Panc1 (cell line): ENCODE results near the gene RMI1. TPM values are rescaled to one million over a fixed set of nuclear protein-coding genes. Genes with fewer than 3 reads are reported as not detected.

Source experiments
- ATAC-seq: fragments of 200-7000 bp; cut with Tn5 transposase; 2 replicates; pipeline ENCODE4 v1.9.1; 2020; ENCODE audit warnings: mild to moderate bottlenecking, moderate library complexity
- BruUV-seq: library from RNA; stranded (reverse); fragments of 400-500 nt; replicated peaks from 2 replicates; lab custom pipeline; 2021; lab: Mats Ljungman, UMichigan
- CTCF ChIA-PET: fragments of 300-600 bp; sonication (Branson Sonifier 250); formaldehyde crosslinking; loops from one replicate; lab custom pipeline; 2022; ENCODE audit warnings: antibody characterized with exemption; lab: Charles Lee
- POLR2A ChIA-PET: fragments of 300-600 bp; sonication (Branson Sonifier 250); formaldehyde crosslinking; loops from one replicate; lab custom pipeline; 2022; ENCODE audit warnings: antibody characterized with exemption; lab: Charles Lee
- DNase-seq: peaks from one replicate; pipeline ENCODE4 v3.0.0-alpha.2; 2010; ENCODE audit warnings: low read depth, low spot score
- H3K27ac ChIP-seq: 2 replicates; pipeline ENCODE4 v1.5.1; 2011; ENCODE audit warnings: mild to moderate bottlenecking, low read length, inconsistent platforms
- H3K27me3 ChIP-seq: fragments of 200-500 bp; sonication (Bioruptor generic); 2 replicates; pipeline ENCODE4 v1.6.0; 2014; ENCODE audit warnings: low read length, inconsistent platforms; ENCODE audit not compliant: control insufficient read depth, insufficient read depth
- H3K36me3 ChIP-seq: fragments of 200-500 bp; sonication (Bioruptor generic); 2 replicates; pipeline ENCODE4 v1.5.1; 2014; ENCODE audit warnings: inconsistent platforms, mild to moderate bottlenecking, low read length, moderate library complexity; ENCODE audit not compliant: control insufficient read depth, insufficient read depth
- H3K4me1 ChIP-seq: 2 replicates; pipeline ENCODE4 v1.5.1; 2011; ENCODE audit warnings: inconsistent platforms, mild to moderate bottlenecking, low read length, moderate library complexity; ENCODE audit not compliant: control insufficient read depth, insufficient read depth
- H3K4me3 ChIP-seq, 2 experiments: 2 replicates each; pipeline ENCODE4 v1.5.1; 2011 to 2012; ENCODE audit warnings: low read depth in 2 of 2, low read length in 2 of 2, mild to moderate bottlenecking in 2 of 2, inconsistent platforms in 1 of 2, moderate library complexity in 1 of 2
- H3K9me3 ChIP-seq: fragments of 200-500 bp; sonication (Bioruptor generic); 2 replicates; pipeline ENCODE4 v1.5.1; 2014; ENCODE audit warnings: low read depth, mild to moderate bottlenecking, inconsistent platforms, low read length, moderate library complexity; ENCODE audit not compliant: control insufficient read depth, insufficient read depth
- CTCF ChIP-seq: fragments of 450-650 bp; IDR thresholded peaks from 2 replicates; pipeline ENCODE4 v1.5.1; 2017; ENCODE audit warnings: mild to moderate bottlenecking
- POLR2AphosphoS5 ChIP-seq: IDR thresholded peaks from 2 replicates; pipeline ENCODE4 v1.6.1; 2012; ENCODE audit warnings: mild to moderate bottlenecking, low read depth, low read length, moderate library complexity
- REST ChIP-seq, 2 experiments: IDR thresholded peaks; 2 replicates each; pipeline ENCODE4 v1.6.1; 2011 to 2012; ENCODE audit warnings: low read depth in 2 of 2, control low read depth in 1 of 2, low read length in 1 of 2, mild to moderate bottlenecking in 1 of 2, moderate library complexity in 1 of 2; ENCODE audit not compliant: insufficient read depth in 1 of 2
- SIN3A ChIP-seq: IDR thresholded peaks from 2 replicates; pipeline ENCODE4 v1.6.1; 2012; ENCODE audit warnings: low read depth, mild to moderate bottlenecking, low read length, moderate library complexity, borderline replicate concordance; ENCODE audit not compliant: insufficient read depth
- TCF7L2 ChIP-seq: IDR thresholded peaks from 2 replicates; pipeline ENCODE4 v1.6.1; 2011; ENCODE audit warnings: mild to moderate bottlenecking, low read depth, low read length, inconsistent platforms
- in situ Hi-C: cut with HindIII; loops from 2 replicates; pipeline ENCODE4 v1.10.0; 2016; ENCODE audit warnings: low sequenced_read_pairs, low pct_unique_long_range_greater_than_20kb
- intact Hi-C: fragments of 100-400 bp; cut with micrococcal nuclease; formaldehyde crosslinking; loops from one replicate; pipeline ENCODE4 v1.10.0; 2022; ENCODE audit not compliant: unreplicated experiment
- total RNA-seq: library from RNA; stranded (reverse); gene quantifications from one replicate; pipeline ENCODE4 v1.2.1, GENCODE V29; 2021; ENCODE audit not compliant: unreplicated experiment

The RMI1 gene
- total RNA-seq, 1 experiment from 2014 or later: 14.6 TPM

GRCh38 chr9:83981126-83981871 is 694 bp downstream of the RMI1 start:
- intact Hi-C loops (no loop called here), in situ Hi-C loops (no loop called here)
- no peak for TF ChIP-seq CTCF
- no peak for TF ChIP-seq TCF7L2
- no peak for TF ChIP-seq REST (IDR thresholded peaks at IDR 0.05; ENCODE audit: insufficient read depth in 1 of 2, low read depth in 2 of 2, low read length in 1 of 2)
- TF ChIP-seq SIN3A: no peak
- TF ChIP-seq POLR2AphosphoS5: no peak
- H3K9me3 ChIP-seq: no peaks in the 10 kb centered on the region
- ChIA-PET POLR2A (no interaction called here), CTCF (no interaction called here)
- peaks cover 28% of the 10 kb centered on the region for H3K36me3 ChIP-seq
- H3K4me1 ChIP-seq: peaks cover 10% of the 10 kb centered on the region; the same call in 1 of the 2 replicates
- no TSS peak for BruUV-seq
- no peaks in the 10 kb centered on the region for H3K27me3 ChIP-seq
- no peak for DNase-seq
- peak; percentile 23; the same call in 1 of the 2 replicates for ATAC-seq
- H3K4me3 ChIP-seq: peak overlapping the region; percentile 96
- peak overlapping the region; percentile 95 for H3K27ac ChIP-seq

- Histone ChIP-seq H3K27ac (no peak overlapping the region), H3K27me3 (no peaks in the 10 kb centered on the region), H3K36me3 (no peaks in the 10 kb centered on the region; the same call in 1 of the 2 replicates), H3K4me3 (no peak overlapping the region), H3K4me1 (peaks cover 9% of the 10 kb centered on the region; the same call in 1 of the 2 replicates), H3K9me3 (no peaks in the 10 kb centered on the region)
- intact Hi-C loops: no loop called here
- no TSS peak for BruUV-seq
- in situ Hi-C loops: no loop called here
- CTCF ChIA-PET: no interaction called here
- DNase-seq (no peak), ATAC-seq (no peak)
- POLR2A ChIA-PET: interaction anchor here (0.5 kb wide), 1 partner anchor 23 kb away, joined by 4 read pairs; no protein-coding TSS in a partner anchor
- TF ChIP-seq SIN3A: no peak
- no peak for TF ChIP-seq REST (IDR thresholded peaks at IDR 0.05; ENCODE audit: insufficient read depth in 1 of 2, low read depth in 2 of 2, low read length in 1 of 2)
- no peak for TF ChIP-seq CTCF
- TF ChIP-seq POLR2AphosphoS5: no peak
- no peak for TF ChIP-seq TCF7L2
These were observed 5.6 kb downstream of the RMI1 start for GRCh38 chr9:83986195-83986594.
